Effector memory CD8-positive, alpha-beta T cell (primary cell): Measurements from ENCODE around the gene OPRL1.

Experiments used
- ATAC-seq: fragments of 150-1000 bp; cut with Tn5 transposase; replicated peaks from 2 replicates; pipeline ENCODE4 v1.10.0; 2021; ENCODE audit warnings: mild to moderate bottlenecking, moderate library complexity
- DNase-seq, 3 experiments: peaks; one replicate each; pipeline ENCODE4 v3.0.0; 2021
- H3K27ac Mint-ChIP-seq, 2 donors: one replicate each; pipeline ENCODE4 v1.8.0; 2022; ENCODE audit warnings: mild to moderate bottlenecking in 2 of 2, mixed read lengths in 2 of 2, moderate library complexity in 2 of 2
- H3K27me3 Mint-ChIP-seq, 2 donors: one replicate each; pipeline ENCODE4 v1.8.0; 2022; ENCODE audit warnings: mixed read lengths in 2 of 2
- H3K36me3 Mint-ChIP-seq: one replicate; pipeline ENCODE4 v1.8.0; 2022; ENCODE audit warnings: mild to moderate bottlenecking, moderate library complexity, mixed read lengths; ENCODE audit not compliant: insufficient read depth
- H3K4me1 Mint-ChIP-seq, 2 donors: one replicate each; pipeline ENCODE4 v1.8.0; 2022; ENCODE audit warnings: low read depth in 2 of 2, mixed read lengths in 2 of 2
- H3K4me3 Mint-ChIP-seq, 2 donors: one replicate each; pipeline ENCODE4 v1.8.0; 2022; ENCODE audit warnings: mild to moderate bottlenecking in 2 of 2, mixed read lengths in 2 of 2, moderate library complexity in 2 of 2
- H3K9me3 Mint-ChIP-seq, 2 donors: one replicate each; pipeline ENCODE4 v1.8.0; 2022; ENCODE audit warnings: mixed read lengths in 2 of 2

Gene OPRL1

DNA sequence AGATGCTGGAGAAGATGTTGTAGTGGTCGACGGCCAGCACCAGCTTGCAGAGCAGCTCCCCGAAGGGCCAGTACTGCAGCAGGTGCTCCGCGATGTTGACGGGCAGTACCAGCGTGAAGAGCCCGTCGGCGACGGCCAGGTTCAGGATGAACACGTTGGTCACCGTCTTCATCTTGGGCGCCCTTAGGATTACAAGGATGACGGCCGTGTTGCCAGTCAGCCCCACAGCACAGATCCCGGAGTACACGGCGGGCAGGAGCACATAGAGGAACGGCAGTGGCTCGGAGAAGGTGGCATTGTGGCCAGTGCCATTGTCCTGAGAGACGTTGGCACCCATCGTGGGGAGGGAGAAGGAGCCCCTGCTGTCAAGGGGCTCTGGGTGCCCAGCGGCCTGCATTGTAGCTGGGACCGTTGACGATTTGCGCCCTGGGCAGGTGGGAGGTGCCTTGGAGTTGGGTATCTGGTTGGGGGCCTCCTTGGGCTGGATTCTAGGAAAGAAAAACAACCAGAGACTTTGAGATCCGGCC is 26.6 kb downstream of the OPRL1 start:
- Mint-ChIP-seq H3K27ac (peak overlapping the region in 1 of 2 donors; percentile 15), H3K4me1 (peaks cover 1 to 10% of the 10 kb centered on the region in 2 donors), H3K27me3 (peaks cover 21 to 49% of the 10 kb centered on the region in 2 donors), H3K36me3 (no peaks in the 10 kb centered on the region), H3K4me3 (no peak overlapping the region), H3K9me3 (no peaks in the 10 kb centered on the region)
- DNase-seq = no peak
- ATAC-seq = no peak

DNA sequence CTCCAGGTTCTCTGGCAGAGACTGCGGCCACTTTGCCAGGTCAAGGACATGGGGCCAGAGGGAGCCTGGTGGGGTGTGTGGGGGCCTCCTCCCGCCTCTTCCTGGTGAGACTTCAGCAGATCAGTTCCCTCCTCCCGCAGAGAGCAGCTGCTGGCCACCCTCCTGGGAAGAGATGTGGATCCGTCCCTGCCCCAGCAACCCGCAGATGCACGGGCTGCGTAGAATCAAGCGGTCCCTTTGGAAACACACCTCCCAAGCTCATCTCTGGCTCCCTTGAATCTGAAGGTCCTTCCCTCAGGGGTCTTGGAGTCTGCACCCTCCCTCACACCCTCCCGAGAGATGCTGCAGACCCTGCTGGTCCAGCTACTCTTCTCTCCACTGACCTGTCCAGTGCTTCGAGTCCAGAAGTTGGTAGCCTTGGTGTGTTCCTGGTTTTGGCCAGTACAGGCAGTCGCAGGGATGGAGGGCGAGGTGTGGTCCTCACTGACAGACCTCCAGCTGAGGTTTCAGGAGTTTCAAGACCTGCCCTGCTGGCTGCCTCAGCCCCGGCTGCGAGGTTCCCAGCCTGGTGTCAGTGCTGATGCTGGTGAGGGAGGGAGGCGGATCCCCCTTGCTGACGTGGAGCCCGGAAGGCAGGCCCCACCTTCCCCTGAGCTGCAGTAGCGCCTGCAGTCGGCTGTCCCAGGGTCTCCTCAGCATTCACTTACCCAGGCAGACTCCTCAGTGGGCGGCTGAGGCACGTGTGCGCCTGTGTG is 27.3 kb downstream of the OPRL1 start, which contains the start of gene NPBWR2:
NPBWR2 (minus strand) TSS at position 585 of the 755 bp plus-strand sequence. CDS start 734 bp downstream, outside the sequence.
- Mint-ChIP-seq H3K27me3 (peaks cover 19 to 44% of the 10 kb centered on the region in 2 donors), H3K27ac (peak within 1 kb of the TSS in 1 of 2 donors; percentile 15)
- peak; percentile 52 for ATAC-seq

DNA sequence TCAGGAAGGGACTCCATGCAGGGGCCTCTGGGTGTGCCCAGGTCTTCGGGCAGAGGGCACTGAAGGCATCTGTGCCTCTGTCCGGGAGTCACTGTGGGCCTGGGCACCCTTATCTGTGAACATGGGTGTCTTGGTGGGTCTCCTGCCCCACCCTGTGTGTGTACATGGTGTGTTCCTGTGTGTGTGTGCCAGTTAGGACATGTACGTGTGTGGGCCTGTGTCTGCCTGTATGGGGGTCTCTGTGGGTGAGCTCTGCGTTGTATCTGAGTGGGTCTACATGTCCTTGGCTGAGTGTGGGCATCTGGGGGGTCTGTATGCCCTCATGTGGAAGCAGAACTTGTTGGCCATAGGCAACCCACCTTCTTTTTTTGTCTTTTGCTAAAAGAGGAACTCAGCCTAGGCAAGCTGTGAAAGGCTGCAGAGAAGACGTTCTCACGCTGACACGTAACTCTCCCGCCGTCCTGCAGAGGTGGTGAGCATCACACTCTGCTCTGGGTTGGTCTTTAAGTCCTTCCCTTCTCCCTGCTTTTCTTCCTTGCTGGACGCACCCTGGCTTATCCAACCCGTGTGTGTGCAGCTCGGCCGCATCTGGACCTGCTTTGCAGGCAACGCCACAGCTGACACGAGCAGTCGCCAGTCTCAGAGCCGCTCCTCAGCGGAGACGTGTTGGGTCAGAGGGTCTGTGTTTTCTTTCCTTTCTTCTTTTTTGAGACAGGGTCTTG is 28.0 kb downstream of the OPRL1 start:
- Mint-ChIP-seq H3K27me3 (peaks cover 14 to 38% of the 10 kb centered on the region in 2 donors), H3K4me1 (peaks cover 0 to 6% of the 10 kb centered on the region in 2 donors), H3K27ac (no peak overlapping the region), H3K36me3 (no peaks in the 10 kb centered on the region), H3K4me3 (no peak overlapping the region), H3K9me3 (no peaks in the 10 kb centered on the region)
- DNase-seq (peak in 1 of 3 experiments; percentile 0), ATAC-seq (no peak)

More for the DNA sequence above, 27.3 kb downstream of the OPRL1 start, which contains the start of gene NPBWR2:
- no peak for DNase-seq
- no peaks in the 10 kb centered on the region for H3K9me3 Mint-ChIP-seq
- no peak within 1 kb of the TSS for H3K4me3 Mint-ChIP-seq
- peaks cover 0 to 9% of the 10 kb centered on the region in 2 donors for H3K4me1 Mint-ChIP-seq
- no peaks in the 10 kb centered on the region for H3K36me3 Mint-ChIP-seq

DNA sequence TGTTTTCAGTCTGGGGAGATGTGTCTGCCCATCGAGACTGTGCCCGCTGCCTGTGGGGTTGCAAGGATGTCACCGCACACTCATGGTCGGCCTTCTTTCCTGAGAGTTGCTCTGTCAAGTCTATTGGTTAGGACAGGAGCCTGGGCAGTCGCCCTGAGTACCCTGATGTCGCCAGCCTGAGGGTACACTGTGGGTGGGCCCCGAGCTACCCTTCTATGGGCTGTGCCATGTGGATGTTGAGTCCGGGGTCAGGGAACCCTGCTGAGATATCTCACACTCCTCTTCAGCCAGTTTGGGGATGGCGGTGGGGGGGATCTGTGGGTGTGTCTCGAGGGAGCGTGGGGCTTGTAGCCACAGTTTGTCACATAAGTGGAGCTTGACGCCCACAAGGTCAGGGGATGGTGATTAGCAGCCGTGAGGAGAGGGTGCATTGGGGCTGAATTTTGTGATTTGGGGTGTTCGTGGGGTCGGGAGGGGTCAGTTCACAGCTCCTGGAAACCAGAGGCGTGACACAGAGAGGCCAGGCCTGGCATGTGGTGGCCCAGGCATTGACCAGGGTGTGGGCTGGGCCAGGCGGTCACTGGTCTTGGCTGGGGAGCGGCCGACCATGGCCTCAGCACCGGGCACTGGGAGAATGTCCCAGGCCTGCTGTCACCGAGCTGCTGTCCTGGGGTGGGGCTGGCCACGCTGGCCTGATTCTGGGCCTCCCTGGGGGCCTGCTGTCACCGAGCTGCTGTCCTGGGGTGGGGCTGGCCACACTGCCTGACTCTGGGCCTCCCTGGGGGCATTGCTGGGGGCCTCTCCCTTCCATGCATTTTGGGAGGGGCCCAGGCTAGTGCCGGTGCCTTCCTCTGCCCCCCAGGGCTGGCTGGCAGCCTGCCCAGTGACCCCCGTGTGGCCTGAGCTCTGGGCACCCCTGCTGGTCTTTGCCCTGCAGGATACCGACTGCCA is 29.1 kb downstream of the OPRL1 start:
- Mint-ChIP-seq H3K27ac (no peak overlapping the region), H3K36me3 (no peaks in the 10 kb centered on the region), H3K27me3 (peaks cover 3 to 27% of the 10 kb centered on the region in 2 donors), H3K4me1 (peaks cover 0 to 6% of the 10 kb centered on the region in 2 donors), H3K4me3 (no peak overlapping the region), H3K9me3 (no peaks in the 10 kb centered on the region)
- ATAC-seq (no peak), DNase-seq (peak in 2 of 3 experiments; percentile 0)

DNA sequence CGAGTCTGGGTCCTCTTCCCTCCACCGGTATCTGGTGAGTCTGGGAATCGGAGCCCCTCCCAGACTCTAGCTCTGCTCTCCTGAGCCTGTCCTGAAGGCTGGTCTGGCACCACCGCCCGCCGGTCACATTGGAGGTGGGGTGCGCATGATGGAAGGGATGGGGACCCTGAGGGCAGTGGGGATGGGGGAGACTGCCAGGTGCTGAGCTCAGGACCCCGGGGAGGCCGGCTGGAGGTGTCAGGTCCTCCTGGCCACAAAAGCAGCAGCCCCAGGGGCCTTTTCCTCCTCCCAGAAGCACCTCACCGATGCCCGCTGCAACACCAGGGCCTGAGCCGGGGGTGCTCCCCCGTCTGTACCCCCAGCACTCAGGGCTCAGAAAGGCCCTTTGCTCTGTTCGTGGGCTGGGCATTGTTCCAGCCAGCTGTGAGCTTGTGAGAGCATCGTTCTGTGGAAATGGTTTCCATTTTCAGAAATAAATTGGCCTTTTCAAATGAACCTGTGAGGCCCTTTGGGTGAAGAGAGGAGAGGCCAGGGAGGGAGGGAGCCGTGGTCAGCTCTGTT is 30.0 kb downstream of the OPRL1 start:
- Mint-ChIP-seq H3K4me3 (no peak overlapping the region), H3K9me3 (no peaks in the 10 kb centered on the region), H3K36me3 (no peaks in the 10 kb centered on the region), H3K27me3 (peaks cover 0 to 22% of the 10 kb centered on the region in 2 donors), H3K27ac (no peak overlapping the region), H3K4me1 (peaks cover 0 to 6% of the 10 kb centered on the region in 2 donors)
- ATAC-seq = no peak
- peak in 1 of 3 experiments; percentile 0 for DNase-seq

DNA sequence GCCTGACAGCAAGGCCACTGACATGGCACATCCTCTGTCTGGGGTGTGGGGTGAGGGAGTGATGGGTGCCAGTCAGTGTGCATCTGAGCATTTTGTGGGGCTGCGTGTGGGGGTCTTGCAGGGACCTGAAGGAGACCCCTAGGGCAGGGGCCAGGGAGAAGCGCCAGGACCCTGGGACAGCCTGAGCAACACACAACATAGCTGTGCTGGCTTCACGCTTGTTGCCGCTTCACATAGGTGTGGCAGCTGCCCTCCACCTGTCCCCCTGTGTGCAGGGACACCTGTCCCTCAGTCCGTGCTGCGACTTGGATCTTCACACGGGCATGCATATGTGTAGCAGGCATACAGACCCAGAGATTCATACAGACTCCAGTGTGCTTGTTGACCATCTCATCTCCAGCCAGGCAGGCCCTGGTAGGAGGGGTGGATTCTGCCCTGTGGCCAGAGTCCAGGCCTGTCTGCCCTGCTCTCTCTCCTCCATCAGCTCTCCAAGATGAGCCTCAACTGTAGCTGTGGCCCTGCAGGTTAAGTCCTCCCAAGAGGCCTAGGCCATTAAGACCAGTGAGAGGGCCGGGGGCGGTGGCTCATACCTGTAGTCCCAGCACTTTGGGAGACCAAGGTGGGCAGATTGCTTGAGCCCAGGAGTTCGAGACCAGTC is 30.7 kb downstream of the OPRL1 start:
- Mint-ChIP-seq H3K27me3 (peaks cover 0 to 22% of the 10 kb centered on the region in 2 donors), H3K4me1 (peaks cover 0 to 6% of the 10 kb centered on the region in 2 donors)
- peak in 2 of 3 experiments; percentile 0 for DNase-seq

DNA sequence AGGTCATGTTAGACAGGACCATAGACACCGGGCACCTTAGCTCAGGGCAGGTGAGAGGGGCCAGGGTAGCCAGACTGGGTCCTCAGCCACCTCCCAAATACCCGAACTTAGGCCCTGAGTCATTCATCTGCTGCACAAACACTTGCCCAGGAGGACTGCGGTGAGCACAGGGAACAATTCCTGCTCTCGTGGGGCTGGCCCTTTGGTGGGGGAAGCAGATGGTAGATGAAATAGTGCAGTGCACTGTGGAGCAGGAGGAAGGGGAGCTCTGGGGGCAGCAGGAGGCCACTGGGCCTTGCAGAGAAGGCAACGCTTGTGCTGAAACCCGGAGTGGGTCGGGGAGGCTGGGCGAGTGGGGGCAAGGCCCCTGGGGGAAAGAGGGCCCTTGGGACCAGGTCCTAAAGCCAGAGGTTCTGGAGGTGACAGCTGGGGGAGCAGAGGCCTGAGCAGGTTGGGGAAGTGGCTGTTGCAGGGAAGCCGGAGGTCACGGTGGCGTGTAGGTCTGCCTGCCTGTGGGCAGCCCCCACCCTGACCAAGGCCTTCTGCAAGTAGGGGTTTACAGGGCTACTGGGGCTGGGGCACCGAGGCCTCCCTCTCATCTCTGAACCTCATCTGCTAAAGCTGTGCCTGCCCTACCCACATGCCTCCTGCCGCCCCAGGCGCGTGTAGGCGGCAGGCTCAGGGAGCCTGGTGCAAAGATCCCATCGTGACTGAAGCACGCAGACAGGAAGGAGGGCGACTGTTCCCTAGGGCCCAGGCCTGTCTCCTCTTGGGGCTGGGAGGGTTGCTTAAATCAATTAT is 32.2 kb downstream of the OPRL1 start:
- Mint-ChIP-seq H3K4me3 (no peak overlapping the region), H3K36me3 (peaks cover 4% of the 10 kb centered on the region), H3K4me1 (peaks cover 0 to 5% of the 10 kb centered on the region in 2 donors), H3K9me3 (no peaks in the 10 kb centered on the region), H3K27me3 (peaks cover 0 to 13% of the 10 kb centered on the region in 2 donors), H3K27ac (no peak overlapping the region)
- ATAC-seq (no peak), DNase-seq (peak in 2 of 3 experiments; percentile 0)

More for the DNA sequence above, 30.7 kb downstream of the OPRL1 start:
- Mint-ChIP-seq H3K27ac (no peak overlapping the region), H3K4me3 (no peak overlapping the region), H3K36me3 (no peaks in the 10 kb centered on the region), H3K9me3 (no peaks in the 10 kb centered on the region)
- no peak for ATAC-seq

DNA sequence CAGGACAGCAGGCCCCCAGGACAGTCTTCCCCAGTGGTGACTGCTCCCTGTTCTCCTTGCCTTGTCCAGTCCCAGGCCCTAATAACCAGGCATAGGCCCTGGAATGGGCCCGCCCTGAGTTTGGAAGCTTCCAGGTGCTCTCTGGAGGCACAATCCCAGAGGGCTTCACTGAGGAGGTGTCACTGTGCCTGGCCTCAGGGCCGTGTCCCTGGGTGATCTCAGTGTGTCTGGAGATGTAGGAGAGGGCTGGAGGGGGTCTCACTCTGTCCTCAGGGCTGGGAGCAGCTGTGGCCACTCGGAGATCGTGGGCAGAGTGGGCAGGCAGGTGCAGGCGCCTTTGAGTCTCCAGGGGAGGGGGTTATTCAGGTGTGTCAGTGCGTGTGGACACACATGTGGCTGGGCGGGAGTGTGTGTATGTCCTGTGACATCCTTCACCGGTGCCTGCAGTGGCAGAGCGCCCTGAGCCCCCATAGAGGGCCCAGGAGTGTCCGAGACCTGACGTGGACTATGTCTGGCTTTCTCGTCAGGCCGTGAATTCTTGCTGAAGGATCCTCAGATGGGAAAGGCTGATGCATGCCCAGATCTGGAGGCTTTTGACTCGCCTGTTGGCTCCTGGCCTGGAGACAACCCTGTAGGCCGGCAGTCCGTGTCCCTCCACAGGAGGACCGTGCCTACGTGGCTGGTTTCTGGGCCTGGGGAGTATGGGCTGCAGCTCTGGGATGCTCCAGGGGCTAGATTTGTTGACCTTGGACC is 33.0 kb downstream of the OPRL1 start:
- H3K27me3 Mint-ChIP-seq = peaks cover 0 to 11% of the 10 kb centered on the region in 2 donors
- no peak overlapping the region for H3K4me3 Mint-ChIP-seq
- no peaks in the 10 kb centered on the region for H3K9me3 Mint-ChIP-seq
- no peak overlapping the region for H3K27ac Mint-ChIP-seq
- H3K36me3 Mint-ChIP-seq = peaks cover 4% of the 10 kb centered on the region
- H3K4me1 Mint-ChIP-seq = peaks cover 0 to under 1% of the 10 kb centered on the region in 2 donors
- DNase-seq (peak in 1 of 3 experiments; percentile 0), ATAC-seq (no peak)

DNA sequence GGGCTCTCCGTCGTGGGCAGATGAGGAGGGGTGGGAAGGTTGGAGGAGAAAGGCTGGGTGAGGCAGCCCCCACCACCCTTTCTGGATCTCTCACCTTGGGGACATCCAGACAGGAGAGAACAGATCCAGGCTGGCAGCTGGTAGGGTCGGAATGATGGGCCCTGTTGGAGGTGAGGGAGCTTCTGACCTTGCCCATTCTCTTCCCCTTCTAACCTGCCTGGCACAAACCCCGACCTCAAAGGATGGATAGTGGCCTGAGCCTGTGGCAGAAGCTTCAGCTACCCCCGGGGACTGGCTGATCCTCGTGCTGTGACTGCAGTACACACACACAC is 33.5 kb downstream of the OPRL1 start:
- H3K4me3 Mint-ChIP-seq = no peak overlapping the region

DNA sequence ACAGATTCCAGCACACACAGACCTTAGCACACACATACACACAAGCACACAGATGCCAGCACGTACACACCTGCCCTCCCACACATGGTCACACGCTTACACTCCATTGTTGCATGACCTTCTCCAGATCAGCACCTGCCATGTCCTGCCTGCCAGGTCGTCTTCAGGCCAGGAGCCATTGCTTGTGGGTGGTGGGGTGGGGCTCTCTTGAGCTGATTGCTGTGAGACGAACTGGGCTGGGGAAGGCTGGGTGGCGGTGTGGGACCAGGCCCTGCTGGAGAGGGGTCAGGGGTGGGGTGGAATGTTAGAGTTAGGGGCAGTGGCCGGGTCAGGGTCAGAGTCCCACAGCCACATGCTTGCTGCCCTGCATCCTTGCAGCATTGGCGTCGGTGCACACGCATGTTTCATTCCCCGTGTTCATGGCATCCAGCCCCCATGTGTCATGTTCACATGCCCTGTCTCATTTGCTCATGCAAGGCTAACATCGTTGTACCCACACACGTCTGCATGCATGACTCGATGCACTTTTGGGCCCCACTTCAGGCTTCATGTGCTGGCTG is 34.0 kb downstream of the OPRL1 start:
- H3K9me3 Mint-ChIP-seq = no peaks in the 10 kb centered on the region
- ATAC-seq = no peak
- peak in 1 of 3 experiments; percentile 0 for DNase-seq
- H3K4me3 Mint-ChIP-seq = no peak overlapping the region
- H3K27me3 Mint-ChIP-seq = peaks cover 0 to 1% of the 10 kb centered on the region in 2 donors
- H3K27ac Mint-ChIP-seq = no peak overlapping the region
- H3K4me1 Mint-ChIP-seq = no peaks in the 10 kb centered on the region
- peaks cover 4% of the 10 kb centered on the region for H3K36me3 Mint-ChIP-seq

More for the DNA sequence above, 33.5 kb downstream of the OPRL1 start:
- Mint-ChIP-seq H3K27me3 (peaks cover 0 to 6% of the 10 kb centered on the region in 2 donors), H3K36me3 (peaks cover 4% of the 10 kb centered on the region), H3K27ac (no peak overlapping the region), H3K4me1 (no peaks in the 10 kb centered on the region), H3K9me3 (no peaks in the 10 kb centered on the region)
- ATAC-seq (no peak), DNase-seq (peak in 1 of 3 experiments; percentile 0)
